T-cell (primary cell): Measurements from ENCODE around the gene PYGL. TPM values are rescaled to one million over a fixed set of nuclear protein-coding genes. Genes with fewer than 3 reads are reported as not detected.

Experiments used
- ATAC-seq, 4 experiments: fragments of 200-7000 bp in 3 of 4; fragments of 150-1000 bp in 1 of 4; cut with Tn5 transposase; replicated peaks in 1 of 4; 1 replicate in 3 of 4; 2 replicates in 1 of 4; pipeline ENCODE4 v1.10.0; 2021; ENCODE audit warnings: moderate library complexity in 3 of 4, mild to moderate bottlenecking in 2 of 4, moderate number of reproducible peaks in 1 of 4
- CTCF ChIA-PET, 2 donors: fragments of 300-600 bp; sonication (Branson Sonifier 250); formaldehyde crosslinking; loops; one replicate each; lab custom pipeline; 2022; ENCODE audit warnings: antibody characterized with exemption in 2 of 2; lab: Charles Lee
- POLR2A ChIA-PET, 2 donors: fragments of 300-600 bp; sonication (Branson Sonifier 250); formaldehyde crosslinking; loops; one replicate each; lab custom pipeline; 2022; ENCODE audit warnings: antibody characterized with exemption in 2 of 2; lab: Charles Lee
- DNase-seq, 35 experiments: peaks; one replicate each; pipeline versions ENCODE4 v3.0.0 to v3.0.0-alpha.2; 2013 to 2023
- H3K27ac ChIP-seq: one replicate; pipeline ENCODE4 v1.5.1; 2013; ENCODE audit warnings: low read length
- H3K27me3 ChIP-seq, 2 experiments: replicated peaks in 1 of 2; 1 replicate in 1 of 2; 2 replicates in 1 of 2; pipeline versions ENCODE4 v1.6.1 to v1.7.0; 2013; ENCODE audit warnings: low read length in 1 of 2, mixed read lengths in 1 of 2; ENCODE audit not compliant: control insufficient read depth in 2 of 2, insufficient read depth in 2 of 2; ENCODE audit errors: extremely low read depth in 1 of 2
- H3K36me3 ChIP-seq, 2 donors: 1 replicate in 1 of 2; 2 replicates in 1 of 2; pipeline versions ENCODE4 v1.6.1 to v1.7.0; 2013; ENCODE audit warnings: low read length in 1 of 2; ENCODE audit not compliant: control insufficient read depth in 2 of 2, insufficient read depth in 1 of 2; ENCODE audit errors: extremely low read depth in 1 of 2
- H3K4me1 ChIP-seq, 2 experiments: 1 replicate in 1 of 2; 2 replicates in 1 of 2; pipeline versions ENCODE4 v1.6.1 to v1.7.0; 2013; ENCODE audit warnings: low read length in 2 of 2, mixed read lengths in 1 of 2; ENCODE audit not compliant: insufficient read depth in 2 of 2, control insufficient read depth in 1 of 2; ENCODE audit errors: extremely low read depth in 1 of 2
- H3K4me3 ChIP-seq, 2 donors: 1 replicate in 1 of 2; 2 replicates in 1 of 2; pipeline versions ENCODE4 v1.5.1 to v1.7.0; 2013; ENCODE audit warnings: mild to moderate bottlenecking in 2 of 2, low read length in 1 of 2, moderate library complexity in 1 of 2; ENCODE audit not compliant: control insufficient read depth in 1 of 2; ENCODE audit errors: extremely low read depth in 1 of 2
- H3K9me3 ChIP-seq: 2 replicates; pipeline ENCODE4 v1.7.0; 2013
- H3K27ac Mint-ChIP-seq, 2 donors: one replicate each; pipeline ENCODE4 v1.8.0; 2020 to 2021; ENCODE audit warnings: mild to moderate bottlenecking in 2 of 2, mixed read lengths in 2 of 2
- H3K27me3 Mint-ChIP-seq, 2 donors: one replicate each; pipeline ENCODE4 v1.8.0; 2021 to 2022; ENCODE audit warnings: mixed read lengths in 2 of 2
- H3K36me3 Mint-ChIP-seq: one replicate; pipeline ENCODE4 v1.8.0; 2021; ENCODE audit warnings: mixed read lengths
- H3K4me1 Mint-ChIP-seq, 3 donors: one replicate each; pipeline ENCODE4 v1.8.0; 2020 to 2022; ENCODE audit warnings: mixed read lengths in 3 of 3, mild to moderate bottlenecking in 1 of 3
- H3K4me3 Mint-ChIP-seq, 3 donors: one replicate each; pipeline ENCODE4 v1.8.0; 2020 to 2022; ENCODE audit warnings: mild to moderate bottlenecking in 3 of 3, mixed read lengths in 3 of 3, moderate library complexity in 3 of 3
- H3K9me3 Mint-ChIP-seq, 3 donors: one replicate each; pipeline ENCODE4 v1.8.0; 2020 to 2022; ENCODE audit warnings: mixed read lengths in 3 of 3
- WGBS: methylation state at CpG from one replicate; pipeline ENCODE4 v1.1.5; 2013; ENCODE audit warnings: missing lambda C conversion rate; ENCODE audit not compliant: insufficient coverage; 5-methylcytosine and 5-hydroxymethylcytosine counted together
- total RNA-seq, 35 experiments: library from RNA in 6 of 35; stranded (reverse) in 6 of 35; fragments of 120-200 nt in 1 of 35; gene quantifications; one replicate each; pipeline versions ENCODE4 v1.2.1 to v1.2.4 and lab custom pipeline; 2013 to 2026

Gene PYGL
- total RNA-seq, 5 donors from 2014 or later (not counting 1 experiment from before 2014, with no cell fraction given): 0.44 to 0.90 (median 0.65) TPM

- CTCF ChIA-PET: no interaction called here
- Histone ChIP-seq H3K4me1 (no peaks in the 10 kb centered on the region), H3K4me3 (no peak overlapping the region), H3K36me3 (no peaks in the 10 kb centered on the region), H3K27me3 (peaks cover 0 to 5% of the 10 kb centered on the region in 2 experiments), H3K9me3 (no peaks in the 10 kb centered on the region), H3K27ac (no peak overlapping the region)
- Mint-ChIP-seq H3K9me3 (no peaks in the 10 kb centered on the region), H3K4me3 (no peak overlapping the region), H3K36me3 (no peaks in the 10 kb centered on the region), H3K4me1 (no peaks in the 10 kb centered on the region), H3K27ac (no peak overlapping the region), H3K27me3 (peaks cover 3 to 14% of the 10 kb centered on the region in 2 donors)
- ATAC-seq (no peak), DNase-seq (no peak)
- POLR2A ChIA-PET: no interaction called here
- WGBS: 92% methylated on average over 1 of the region's 4 CpGs
Measured at GRCh38 chr14:50978888-50979287, 34.6 kb upstream of the PYGL start.

- H3K9me3 Mint-ChIP-seq: no peaks in the 10 kb centered on the region
- H3K36me3 Mint-ChIP-seq: no peaks in the 10 kb centered on the region
- H3K27me3 Mint-ChIP-seq: peaks cover 3 to 14% of the 10 kb centered on the region in 2 donors
- CTCF ChIA-PET: no interaction called here
- WGBS: 100% methylated on average over 1 of the region's 3 CpGs
- no peak for ATAC-seq
- Histone ChIP-seq H3K4me3 (no peak overlapping the region), H3K9me3 (no peaks in the 10 kb centered on the region), H3K27me3 (peaks cover 0 to 7% of the 10 kb centered on the region in 2 experiments), H3K27ac (no peak overlapping the region), H3K4me1 (no peaks in the 10 kb centered on the region), H3K36me3 (no peaks in the 10 kb centered on the region)
- POLR2A ChIA-PET: no interaction called here
- H3K4me1 Mint-ChIP-seq: no peaks in the 10 kb centered on the region
- H3K27ac Mint-ChIP-seq: no peak overlapping the region
- no peak for DNase-seq
- H3K4me3 Mint-ChIP-seq: no peak overlapping the region
Measured at GRCh38 chr14:50978529-50978871, 34.2 kb upstream of the PYGL start.

GRCh38 chr14:50977863-50978528 is 33.7 kb upstream of the PYGL start:
- Histone ChIP-seq H3K27ac (no peak overlapping the region), H3K4me3 (no peak overlapping the region), H3K9me3 (no peaks in the 10 kb centered on the region), H3K27me3 (peaks cover 0 to 8% of the 10 kb centered on the region in 2 experiments), H3K36me3 (no peaks in the 10 kb centered on the region), H3K4me1 (no peaks in the 10 kb centered on the region)
- peaks cover 3 to 14% of the 10 kb centered on the region in 2 donors for H3K27me3 Mint-ChIP-seq
- H3K27ac Mint-ChIP-seq: no peak overlapping the region
- no peaks in the 10 kb centered on the region for H3K9me3 Mint-ChIP-seq
- ChIA-PET CTCF (no interaction called here), POLR2A (no interaction called here)
- no peaks in the 10 kb centered on the region for H3K36me3 Mint-ChIP-seq
- ATAC-seq: no peak
- DNase-seq: no peak
- no peak overlapping the region for H3K4me3 Mint-ChIP-seq
- 75% methylated on average over 2 of the region's 3 CpGs for WGBS
- H3K4me1 Mint-ChIP-seq: no peaks in the 10 kb centered on the region

GRCh38 chr14:50974118-50974517 is 29.8 kb upstream of the PYGL start:
- H3K27ac ChIP-seq: no peak overlapping the region
- H3K27me3 ChIP-seq: peaks cover 0 to 12% of the 10 kb centered on the region in 2 experiments
- Mint-ChIP-seq H3K27ac (no peak overlapping the region), H3K36me3 (no peaks in the 10 kb centered on the region), H3K27me3 (peaks cover 10 to 13% of the 10 kb centered on the region in 2 donors), H3K4me1 (no peaks in the 10 kb centered on the region), H3K9me3 (no peaks in the 10 kb centered on the region), H3K4me3 (no peak overlapping the region)
- H3K36me3 ChIP-seq: no peaks in the 10 kb centered on the region
- no peaks in the 10 kb centered on the region for H3K9me3 ChIP-seq
- H3K4me3 ChIP-seq: no peak overlapping the region
- ATAC-seq (no peak), DNase-seq (no peak)
- CTCF ChIA-PET: no interaction called here
- H3K4me1 ChIP-seq: no peaks in the 10 kb centered on the region
- POLR2A ChIA-PET: interaction anchor here in 1 of 2 donors (0.5 kb wide), 1 partner anchor 369 kb away, joined by 3 read pairs; no protein-coding TSS in a partner anchor
- 65% methylated on average over 3 of the region's 5 CpGs for WGBS

GRCh38 chr14:50972734-50973133 is 28.5 kb upstream of the PYGL start:
- peaks cover 4 to 11% of the 10 kb centered on the region in 2 donors for H3K27me3 Mint-ChIP-seq
- POLR2A ChIA-PET: interaction anchor here in 1 of 2 donors (0.6 kb wide), 1 partner anchor 35 kb away, joined by 3 read pairs; no protein-coding TSS in a partner anchor
- Histone ChIP-seq H3K4me1 (no peaks in the 10 kb centered on the region), H3K36me3 (no peaks in the 10 kb centered on the region), H3K9me3 (no peaks in the 10 kb centered on the region), H3K27me3 (peaks cover 0 to 10% of the 10 kb centered on the region in 2 experiments), H3K27ac (no peak overlapping the region), H3K4me3 (no peak overlapping the region)
- no peak for ATAC-seq
- H3K4me3 Mint-ChIP-seq: no peak overlapping the region
- CTCF ChIA-PET: no interaction called here
- H3K36me3 Mint-ChIP-seq: no peaks in the 10 kb centered on the region
- no peaks in the 10 kb centered on the region for H3K4me1 Mint-ChIP-seq
- WGBS: 97% methylated on average over 11 of the region's 11 CpGs
- no peak overlapping the region for H3K27ac Mint-ChIP-seq
- DNase-seq: no peak
- no peaks in the 10 kb centered on the region for H3K9me3 Mint-ChIP-seq

GRCh38 chr14:50970886-50971781 is 26.9 kb upstream of the PYGL start:
- DNase-seq (no peak), ATAC-seq (no peak)
- H3K4me3 Mint-ChIP-seq: no peak overlapping the region
- no peaks in the 10 kb centered on the region for H3K9me3 Mint-ChIP-seq
- H3K36me3 Mint-ChIP-seq: no peaks in the 10 kb centered on the region
- Histone ChIP-seq H3K4me1 (no peaks in the 10 kb centered on the region), H3K4me3 (no peak overlapping the region), H3K27ac (no peak overlapping the region), H3K9me3 (no peaks in the 10 kb centered on the region), H3K36me3 (no peaks in the 10 kb centered on the region), H3K27me3 (peaks cover 0 to 10% of the 10 kb centered on the region in 2 experiments)
- ChIA-PET POLR2A (interaction anchor here in 1 of 2 donors (0.5 kb wide), 1 partner anchor 322 kb away, joined by 5 read pairs; no protein-coding TSS in a partner anchor), CTCF (no interaction called here)
- H3K4me1 Mint-ChIP-seq: no peaks in the 10 kb centered on the region
- no peak overlapping the region for H3K27ac Mint-ChIP-seq
- H3K27me3 Mint-ChIP-seq: peaks cover 4 to 11% of the 10 kb centered on the region in 2 donors
- WGBS: 100% methylated on average over 2 of the region's 6 CpGs
